AG09319 (cell line): ENCODE data around the gene ERO1A.

ENCODE experiments used
- DNase-seq: peaks from one replicate; pipeline ENCODE4 v3.0.0-alpha.2; 2010; ENCODE audit warnings: low read depth; ENCODE audit errors: extremely low read depth
- TF ChIP-seq, protein P1 (sequence below): IDR thresholded peaks from 2 replicates; pipeline ENCODE4 v1.5.1; 2011; ENCODE audit warnings: low read depth, mild to moderate bottlenecking, inconsistent platforms, low read length, moderate library complexity

Gene ERO1A, protein sequence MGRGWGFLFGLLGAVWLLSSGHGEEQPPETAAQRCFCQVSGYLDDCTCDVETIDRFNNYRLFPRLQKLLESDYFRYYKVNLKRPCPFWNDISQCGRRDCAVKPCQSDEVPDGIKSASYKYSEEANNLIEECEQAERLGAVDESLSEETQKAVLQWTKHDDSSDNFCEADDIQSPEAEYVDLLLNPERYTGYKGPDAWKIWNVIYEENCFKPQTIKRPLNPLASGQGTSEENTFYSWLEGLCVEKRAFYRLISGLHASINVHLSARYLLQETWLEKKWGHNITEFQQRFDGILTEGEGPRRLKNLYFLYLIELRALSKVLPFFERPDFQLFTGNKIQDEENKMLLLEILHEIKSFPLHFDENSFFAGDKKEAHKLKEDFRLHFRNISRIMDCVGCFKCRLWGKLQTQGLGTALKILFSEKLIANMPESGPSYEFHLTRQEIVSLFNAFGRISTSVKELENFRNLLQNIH

GRCh38 chr14:52695481-52696091, at the start of gene ERO1A:
Gene ERO1A (minus strand): TSS chr14:52695558. CDS start chr14:52695481, 77 bp downstream.
- TF ChIP-seq, protein P1, sequence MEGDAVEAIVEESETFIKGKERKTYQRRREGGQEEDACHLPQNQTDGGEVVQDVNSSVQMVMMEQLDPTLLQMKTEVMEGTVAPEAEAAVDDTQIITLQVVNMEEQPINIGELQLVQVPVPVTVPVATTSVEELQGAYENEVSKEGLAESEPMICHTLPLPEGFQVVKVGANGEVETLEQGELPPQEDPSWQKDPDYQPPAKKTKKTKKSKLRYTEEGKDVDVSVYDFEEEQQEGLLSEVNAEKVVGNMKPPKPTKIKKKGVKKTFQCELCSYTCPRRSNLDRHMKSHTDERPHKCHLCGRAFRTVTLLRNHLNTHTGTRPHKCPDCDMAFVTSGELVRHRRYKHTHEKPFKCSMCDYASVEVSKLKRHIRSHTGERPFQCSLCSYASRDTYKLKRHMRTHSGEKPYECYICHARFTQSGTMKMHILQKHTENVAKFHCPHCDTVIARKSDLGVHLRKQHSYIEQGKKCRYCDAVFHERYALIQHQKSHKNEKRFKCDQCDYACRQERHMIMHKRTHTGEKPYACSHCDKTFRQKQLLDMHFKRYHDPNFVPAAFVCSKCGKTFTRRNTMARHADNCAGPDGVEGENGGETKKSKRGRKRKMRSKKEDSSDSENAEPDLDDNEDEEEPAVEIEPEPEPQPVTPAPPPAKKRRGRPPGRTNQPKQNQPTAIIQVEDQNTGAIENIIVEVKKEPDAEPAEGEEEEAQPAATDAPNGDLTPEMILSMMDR = no peak
- DNase-seq = peak; percentile 38

- DNase-seq = no peak
- TF ChIP-seq, protein P1 = no peak
These were observed 46.5 kb upstream of the ERO1A start for GRCh38 chr14:52741865-52742264.

DNA sequence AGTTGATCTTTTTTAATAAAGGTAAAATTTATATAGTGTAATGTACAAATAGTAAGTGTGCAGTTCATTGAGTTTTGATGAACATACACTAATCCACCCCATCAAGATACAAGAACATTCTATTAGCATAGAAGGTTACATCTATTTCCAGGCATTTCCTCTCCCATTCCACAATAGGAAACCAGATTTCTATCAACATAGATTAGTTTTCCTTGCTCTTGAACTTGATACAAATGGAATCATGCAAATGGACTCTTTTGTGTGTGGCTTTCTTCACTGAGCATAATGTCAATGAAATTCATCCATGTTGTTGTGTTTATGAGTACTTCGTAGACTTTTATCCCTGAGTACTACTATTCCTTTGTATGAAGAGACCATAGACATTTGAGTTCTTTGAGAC, 45.4 kb upstream of the ERO1A start:
- DNase-seq = no peak
- TF ChIP-seq, protein P1 = no peak

DNA sequence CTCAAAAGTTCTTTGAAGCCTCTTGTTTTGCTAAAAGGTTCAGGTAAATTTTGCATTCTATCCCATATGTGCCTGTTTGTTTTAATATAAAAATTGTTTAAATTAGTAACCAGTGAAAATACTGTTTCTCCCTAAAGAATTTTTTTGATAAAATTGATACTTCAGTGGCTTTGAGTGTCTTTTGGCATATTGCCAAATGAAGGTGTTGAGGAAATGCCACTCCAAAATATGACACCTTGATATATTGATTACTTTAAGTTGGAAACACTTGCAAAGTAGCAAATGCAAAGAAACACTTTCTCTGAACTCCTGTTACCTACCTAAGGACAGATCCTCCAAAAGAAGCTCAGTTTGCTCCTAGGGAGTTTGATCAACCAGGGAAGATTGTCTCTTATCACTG, 43.1 kb upstream of the ERO1A start:
- TF ChIP-seq, protein P1 = no peak

GRCh38 chr14:52735921-52736489, 40.6 kb upstream of the ERO1A start:
- TF ChIP-seq, protein P1 = no peak
- no peak for DNase-seq

More for the DNA sequence above, 43.1 kb upstream of the ERO1A start:
- DNase-seq = no peak

GRCh38 chr14:52733824-52734223, 38.5 kb upstream of the ERO1A start:
- DNase-seq = no peak
- TF ChIP-seq, protein P1 = no peak

- TF ChIP-seq, protein P1 = no peak
- no peak for DNase-seq
These were observed 35.4 kb upstream of the ERO1A start for GRCh38 chr14:52730709-52731111.
